Measurements from ENCODE around the gene AFAP1L2.
A peak's percentile ranks its signal among the peaks of the same experiment; 100 is the strongest.

The AFAP1L2 gene

DNA sequence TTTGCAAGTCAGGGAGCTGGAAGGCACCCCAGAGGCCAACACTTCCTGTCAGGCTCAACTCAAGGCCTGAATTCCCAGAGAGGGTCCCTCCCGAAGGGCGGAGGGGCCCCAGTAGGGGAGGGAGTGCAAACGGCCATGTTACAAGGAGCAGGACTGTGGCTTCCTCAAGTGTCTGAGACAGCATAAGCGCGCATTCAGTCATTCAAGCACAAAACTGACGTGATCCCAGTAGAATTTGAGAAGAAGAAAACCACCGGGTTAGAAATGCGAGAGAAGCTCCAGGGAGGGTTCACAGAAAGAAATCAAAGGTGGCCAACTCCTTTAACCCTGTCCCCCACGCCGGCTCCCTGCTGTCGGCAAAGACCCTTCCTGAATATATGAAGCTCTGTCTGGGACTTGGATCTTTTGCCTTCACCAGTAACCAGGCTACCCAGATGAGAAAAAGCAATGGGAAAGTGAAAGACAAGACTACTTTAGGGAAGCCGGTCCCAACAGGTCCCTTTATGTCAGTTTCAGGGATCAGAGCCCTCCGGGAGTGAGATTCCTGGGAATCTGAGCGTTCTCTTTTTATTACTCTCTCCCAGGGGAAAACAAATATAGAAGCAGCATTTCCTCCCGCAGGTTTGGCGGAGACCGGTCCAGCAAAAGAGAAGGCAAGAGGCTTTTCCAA lies 1.3 kb downstream of the AFAP1L2 start:
- no peak for DNase-seq
- no peak for ATAC-seq (replicated peaks)
- Mint-ChIP-seq H3K9me3 (no peaks in the 10 kb centered on the region), H3K36me3 (ENCODE audit: insufficient read depth) (no peaks in the 10 kb centered on the region), H3K4me3 (peak overlapping the region in 1 of 2 donors; percentile 36), H3K4me1 (ENCODE audit: low read depth in 2 of 2) (peaks cover 0 to 6% of the 10 kb centered on the region in 2 donors), H3K27me3 (peaks cover 69 to 96% of the 10 kb centered on the region in 2 donors), H3K27ac (no peak overlapping the region)

DNA sequence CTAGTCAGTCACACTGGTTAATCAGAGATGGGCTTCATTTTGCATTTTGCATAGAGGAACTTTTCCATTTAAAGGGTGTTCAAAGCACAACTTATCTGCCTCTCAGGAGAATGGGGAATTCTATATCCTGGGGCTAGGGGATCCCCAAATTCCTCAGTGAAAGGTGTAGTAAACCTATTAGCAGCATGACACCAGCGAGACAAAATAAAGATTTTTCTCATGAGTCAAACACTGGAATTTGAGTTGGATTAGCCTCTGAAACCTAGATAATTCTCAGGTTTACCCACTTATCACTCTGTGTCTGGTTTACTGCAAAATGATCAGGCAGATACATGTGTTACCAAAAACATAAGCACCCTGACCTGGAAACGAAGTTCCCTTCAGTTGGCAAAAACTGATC lies 2.1 kb downstream of the AFAP1L2 start:
- H3K4me3 Mint-ChIP-seq, result no peak overlapping the region
- H3K36me3 Mint-ChIP-seq (ENCODE audit: insufficient read depth), result no peaks in the 10 kb centered on the region
- peaks cover 0 to 5% of the 10 kb centered on the region in 2 donors for H3K4me1 Mint-ChIP-seq (ENCODE audit: low read depth in 2 of 2)
- no peak overlapping the region for H3K27ac Mint-ChIP-seq
- no peak for ATAC-seq (replicated peaks)
- no peaks in the 10 kb centered on the region for H3K9me3 Mint-ChIP-seq
- DNase-seq, result no peak
- peaks cover 70 to 96% of the 10 kb centered on the region in 2 donors for H3K27me3 Mint-ChIP-seq

DNA sequence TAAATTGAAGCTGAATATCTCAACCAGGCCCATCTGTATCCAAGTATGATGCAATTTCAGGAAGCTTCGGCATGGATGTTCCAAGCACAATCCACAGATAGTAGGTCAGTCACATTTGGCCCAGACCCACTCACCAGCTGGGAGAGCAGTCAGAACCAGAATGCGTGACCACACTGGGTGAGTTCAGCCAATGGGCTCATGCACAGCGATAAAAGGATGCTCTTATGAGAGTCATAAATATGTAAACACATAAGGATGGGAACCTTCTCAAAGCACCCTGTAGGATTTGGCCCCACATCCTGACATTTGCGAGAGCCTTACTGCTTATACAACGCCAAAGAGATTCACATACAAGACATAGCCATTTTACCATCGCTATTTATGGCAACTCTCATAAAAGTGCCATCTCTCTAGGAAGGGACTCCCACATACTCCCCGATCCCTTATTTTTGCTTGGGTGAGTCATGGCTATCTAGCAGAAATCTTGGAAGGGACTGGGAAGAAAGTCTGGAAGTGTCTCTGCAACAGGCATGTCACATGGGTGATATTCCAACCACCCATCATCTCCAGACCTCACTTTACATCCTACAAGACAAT lies 3.0 kb downstream of the AFAP1L2 start:
- Mint-ChIP-seq H3K4me3 (no peak overlapping the region), H3K27ac (no peak overlapping the region), H3K9me3 (no peaks in the 10 kb centered on the region), H3K36me3 (ENCODE audit: insufficient read depth) (no peaks in the 10 kb centered on the region), H3K4me1 (ENCODE audit: low read depth in 2 of 2) (peaks cover 0 to 5% of the 10 kb centered on the region in 2 donors), H3K27me3 (peaks cover 71 to 99% of the 10 kb centered on the region in 2 donors)
- ATAC-seq (replicated peaks) (no peak), DNase-seq (no peak)

DNA sequence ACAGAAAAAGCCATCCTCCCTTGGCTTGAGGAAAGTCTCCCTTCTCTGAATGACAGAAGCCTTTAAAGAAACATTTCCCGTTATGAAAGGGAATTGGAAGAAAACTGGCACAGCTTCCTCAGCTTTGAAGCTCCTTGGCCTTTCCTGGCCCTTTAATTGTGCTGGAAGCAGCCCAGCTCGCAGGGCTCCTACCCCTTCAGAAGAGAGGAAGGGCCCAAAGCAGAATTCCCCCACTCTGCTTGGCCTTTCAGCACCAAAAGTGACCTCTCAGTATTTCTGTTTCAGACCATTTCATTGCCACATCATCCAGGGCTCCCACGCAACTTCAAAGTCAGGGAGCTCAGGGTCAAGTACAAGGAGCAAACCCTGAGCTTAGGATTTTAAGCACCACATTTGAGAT lies 4.2 kb downstream of the AFAP1L2 start:
- peaks cover 0 to 5% of the 10 kb centered on the region in 2 donors for H3K4me1 Mint-ChIP-seq (ENCODE audit: low read depth in 2 of 2)
- H3K36me3 Mint-ChIP-seq (ENCODE audit: insufficient read depth), result no peaks in the 10 kb centered on the region
- H3K27me3 Mint-ChIP-seq, result peaks cover 62 to 99% of the 10 kb centered on the region in 2 donors
- no peak for DNase-seq
- no peak overlapping the region for H3K27ac Mint-ChIP-seq
- no peak for ATAC-seq (replicated peaks)
- H3K4me3 Mint-ChIP-seq, result no peak overlapping the region
- H3K9me3 Mint-ChIP-seq, result no peaks in the 10 kb centered on the region

DNA sequence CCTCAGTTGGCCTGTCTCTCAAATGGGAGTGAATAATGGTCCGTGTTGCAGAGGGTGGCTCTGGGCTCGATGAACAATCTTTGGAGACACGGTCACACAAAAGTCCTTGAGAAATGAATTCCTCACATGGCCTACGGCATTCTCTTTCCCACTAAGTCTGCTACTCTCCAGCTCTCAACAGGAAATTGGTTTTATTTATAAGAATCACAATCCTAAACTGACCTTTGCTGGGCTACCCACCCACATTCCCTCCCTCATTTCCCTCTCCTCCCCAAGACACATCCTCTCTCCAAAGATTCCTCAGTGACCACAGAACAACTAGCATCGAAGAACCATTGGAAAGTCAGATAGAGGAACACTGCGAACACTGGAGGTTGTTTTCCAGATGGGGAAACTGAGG lies 4.7 kb downstream of the AFAP1L2 start:
- H3K27ac Mint-ChIP-seq, result no peak overlapping the region
- no peak overlapping the region for H3K4me3 Mint-ChIP-seq
- ATAC-seq (replicated peaks) (no peak), DNase-seq (no peak)
- H3K9me3 Mint-ChIP-seq, result no peaks in the 10 kb centered on the region
- H3K4me1 Mint-ChIP-seq (ENCODE audit: low read depth in 2 of 2), result peaks cover 0 to 4% of the 10 kb centered on the region in 2 donors
- H3K27me3 Mint-ChIP-seq, result peaks cover 61 to 99% of the 10 kb centered on the region in 2 donors
- no peaks in the 10 kb centered on the region for H3K36me3 Mint-ChIP-seq (ENCODE audit: insufficient read depth)

DNA sequence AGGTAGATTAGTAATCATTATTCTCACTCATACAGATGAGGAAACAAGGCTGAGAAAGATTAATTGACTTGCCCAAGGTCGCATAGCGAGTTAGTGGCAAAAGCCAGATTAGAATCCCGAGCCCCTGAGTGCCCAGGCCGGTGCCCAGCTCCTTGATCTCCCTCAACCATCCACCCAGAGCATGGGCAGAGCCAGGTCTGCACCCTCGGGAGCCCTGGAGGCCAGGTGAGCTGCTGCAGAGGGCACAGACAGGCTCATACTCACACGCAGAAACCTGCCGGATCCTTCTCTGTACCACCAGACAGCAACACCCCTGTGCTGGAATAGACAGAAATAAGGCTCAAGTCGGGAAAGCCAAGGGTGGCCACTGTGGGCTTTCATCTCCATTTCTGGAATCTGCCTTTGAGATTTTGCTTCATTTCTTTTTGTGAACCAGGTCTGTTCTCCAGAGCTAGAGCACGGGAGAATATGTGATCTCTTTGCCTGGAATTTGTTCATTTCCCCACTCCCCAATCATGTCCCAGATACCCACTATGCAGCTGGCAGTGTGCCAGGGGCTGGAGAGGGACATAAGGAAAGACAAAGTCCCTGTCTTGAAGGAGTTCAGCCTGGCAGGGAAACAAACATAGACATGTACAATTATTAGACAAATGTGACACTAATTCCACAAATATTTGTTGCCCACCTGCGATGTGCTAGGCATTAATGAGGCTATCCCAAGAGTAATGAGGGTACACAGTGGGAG lies 5.5 kb downstream of the AFAP1L2 start:
- Mint-ChIP-seq H3K4me3 (no peak overlapping the region), H3K9me3 (no peaks in the 10 kb centered on the region), H3K36me3 (ENCODE audit: insufficient read depth) (no peaks in the 10 kb centered on the region), H3K27ac (no peak overlapping the region), H3K27me3 (peaks cover 64 to 99% of the 10 kb centered on the region in 2 donors), H3K4me1 (ENCODE audit: low read depth in 2 of 2) (peaks cover 0 to 3% of the 10 kb centered on the region in 2 donors)
- ATAC-seq (replicated peaks) (no peak), DNase-seq (no peak)

DNA sequence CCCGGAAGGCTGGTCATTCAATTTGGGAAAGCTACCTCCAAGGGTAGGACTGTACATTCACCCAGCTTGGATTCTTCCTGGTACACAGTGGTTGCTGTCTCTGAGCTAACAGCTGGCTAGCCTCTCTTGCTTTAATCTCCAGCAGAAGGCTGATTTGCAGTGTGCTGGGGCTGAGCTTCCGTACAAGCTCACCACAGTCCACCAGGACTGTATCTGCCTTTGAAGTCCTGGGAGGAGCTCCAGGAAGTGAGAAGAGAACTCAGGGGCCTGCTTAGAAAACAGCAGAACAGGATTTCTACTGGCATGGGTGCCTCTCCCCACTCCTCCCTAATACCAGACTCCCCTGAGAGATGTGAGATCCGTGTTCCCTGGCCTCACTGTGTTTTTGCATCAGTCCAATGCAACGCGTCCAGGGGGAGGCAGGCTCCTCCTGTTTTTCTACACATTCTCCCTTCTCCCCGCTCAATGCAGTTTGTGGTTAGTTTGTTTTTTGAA lies 6.6 kb downstream of the AFAP1L2 start:
- H3K36me3 Mint-ChIP-seq (ENCODE audit: insufficient read depth), result no peaks in the 10 kb centered on the region
- peaks cover 57 to 100% of the 10 kb centered on the region in 2 donors for H3K27me3 Mint-ChIP-seq
- no peaks in the 10 kb centered on the region for H3K4me1 Mint-ChIP-seq (ENCODE audit: low read depth in 2 of 2)
- no peak overlapping the region for H3K4me3 Mint-ChIP-seq
- H3K27ac Mint-ChIP-seq, result no peak overlapping the region
- ATAC-seq (replicated peaks) (no peak), DNase-seq (no peak)
- H3K9me3 Mint-ChIP-seq, result no peaks in the 10 kb centered on the region

DNA sequence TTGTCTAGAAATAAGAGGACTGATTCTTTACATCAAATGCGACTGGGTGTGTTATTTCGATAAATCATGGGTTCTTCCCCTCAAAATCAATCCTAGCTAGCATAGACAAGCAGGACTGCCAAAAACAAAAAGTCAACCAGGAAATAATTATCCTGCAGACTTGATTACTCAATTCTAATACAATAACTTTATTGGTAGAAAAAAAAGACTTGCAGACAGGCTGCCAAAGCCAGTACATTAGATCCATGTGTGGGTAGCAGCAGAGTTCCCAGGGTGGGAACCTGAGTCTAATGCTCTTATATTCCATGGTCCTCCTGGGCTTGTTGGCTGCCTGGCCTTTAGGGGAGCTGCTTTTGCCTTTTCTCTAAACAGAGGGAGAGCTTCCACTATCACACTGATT lies 7.8 kb downstream of the AFAP1L2 start:
- DNase-seq (no peak), ATAC-seq (replicated peaks) (no peak)
- Mint-ChIP-seq H3K9me3 (no peaks in the 10 kb centered on the region), H3K27me3 (peaks cover 45 to 100% of the 10 kb centered on the region in 2 donors), H3K27ac (no peak overlapping the region), H3K36me3 (ENCODE audit: insufficient read depth) (no peaks in the 10 kb centered on the region), H3K4me3 (no peak overlapping the region), H3K4me1 (ENCODE audit: low read depth in 2 of 2) (no peaks in the 10 kb centered on the region)

DNA sequence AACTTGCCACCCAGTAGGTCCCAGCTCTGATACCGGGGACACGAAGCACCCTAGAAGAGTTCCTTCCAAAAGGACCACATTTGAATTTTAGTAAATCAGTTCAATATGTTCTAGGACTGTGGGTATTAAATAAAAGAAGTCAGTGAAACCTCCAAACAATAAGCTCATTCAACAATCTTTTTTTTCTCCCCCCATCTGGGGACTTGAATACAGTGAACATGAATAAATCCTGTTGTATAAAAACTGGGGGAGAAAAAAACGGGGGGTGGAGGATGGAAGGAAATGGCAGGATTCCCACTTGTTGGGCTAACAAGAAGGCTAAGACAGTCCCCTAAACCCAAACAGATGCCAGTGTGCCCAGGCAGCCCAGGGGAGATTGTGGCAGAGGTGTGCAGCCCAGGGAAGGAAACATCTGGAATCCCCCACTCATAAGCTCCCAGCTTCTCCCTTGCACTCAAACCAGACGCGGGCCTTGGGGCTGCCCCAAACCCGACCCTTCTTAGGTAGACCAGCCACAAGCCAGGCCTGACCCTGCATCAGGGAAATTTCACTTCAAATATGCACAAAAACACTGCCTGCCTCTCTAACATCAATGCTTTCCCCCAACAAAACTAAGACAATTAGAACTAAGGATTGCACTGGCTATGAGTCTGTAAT lies 8.8 kb downstream of the AFAP1L2 start:
- H3K27me3 Mint-ChIP-seq, result peaks cover 42 to 100% of the 10 kb centered on the region in 2 donors
- no peaks in the 10 kb centered on the region for H3K4me1 Mint-ChIP-seq (ENCODE audit: low read depth in 2 of 2)
- ATAC-seq (replicated peaks) (no peak), DNase-seq (no peak)
- no peak overlapping the region for H3K27ac Mint-ChIP-seq
- H3K36me3 Mint-ChIP-seq (ENCODE audit: insufficient read depth), result no peaks in the 10 kb centered on the region
- H3K9me3 Mint-ChIP-seq, result no peaks in the 10 kb centered on the region
- H3K4me3 Mint-ChIP-seq, result no peak overlapping the region

DNA sequence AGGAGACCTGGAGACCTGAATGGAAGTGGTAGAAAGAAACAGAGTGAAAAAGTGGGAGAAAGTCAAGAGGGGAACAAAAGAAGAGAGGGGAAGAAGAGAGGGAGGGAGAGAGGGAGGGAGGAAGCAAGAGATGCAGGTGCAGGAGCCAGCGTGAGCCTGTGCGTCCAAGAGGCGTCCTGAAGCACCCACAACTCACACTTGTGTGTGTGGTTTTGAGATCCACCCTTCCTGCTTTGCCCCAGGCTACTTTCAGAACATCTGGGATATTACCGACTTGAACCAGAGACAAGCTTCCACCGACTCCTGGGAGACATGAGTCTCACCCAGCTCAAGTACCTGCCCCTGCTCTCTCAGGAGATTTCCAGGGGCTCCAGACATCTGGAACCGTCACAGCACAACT lies 9.8 kb downstream of the AFAP1L2 start:
- H3K4me1 Mint-ChIP-seq (ENCODE audit: low read depth in 2 of 2), result no peaks in the 10 kb centered on the region
- no peak for DNase-seq
- H3K27me3 Mint-ChIP-seq, result peaks cover 32 to 100% of the 10 kb centered on the region in 2 donors
- H3K27ac Mint-ChIP-seq, result no peak overlapping the region
- ATAC-seq (replicated peaks), result no peak
- H3K4me3 Mint-ChIP-seq, result no peak overlapping the region
- no peaks in the 10 kb centered on the region for H3K9me3 Mint-ChIP-seq
- H3K36me3 Mint-ChIP-seq (ENCODE audit: insufficient read depth), result no peaks in the 10 kb centered on the region

DNA sequence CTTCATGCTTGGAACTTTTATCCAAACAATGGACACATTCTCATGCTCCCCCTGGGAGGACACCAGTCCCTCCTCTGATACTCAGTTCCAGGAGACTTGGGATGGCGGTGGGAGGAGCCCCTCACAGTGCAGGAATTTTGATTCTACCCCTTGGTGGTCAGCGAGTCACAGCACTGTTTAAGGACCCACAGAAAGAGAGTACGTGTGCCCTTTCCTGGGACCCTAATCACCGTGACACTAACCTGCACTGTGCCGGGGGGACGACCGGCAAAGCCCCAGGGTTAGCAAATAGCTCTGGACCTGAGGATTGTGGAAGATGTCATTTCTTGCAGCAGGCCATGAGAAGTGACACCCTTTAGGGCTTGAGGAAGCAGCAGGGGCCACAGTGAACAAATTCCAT lies 10.4 kb downstream of the AFAP1L2 start:
- Mint-ChIP-seq H3K9me3 (no peaks in the 10 kb centered on the region), H3K27me3 (peaks cover 32 to 100% of the 10 kb centered on the region in 2 donors), H3K4me3 (no peak overlapping the region), H3K27ac (no peak overlapping the region), H3K36me3 (ENCODE audit: insufficient read depth) (no peaks in the 10 kb centered on the region), H3K4me1 (ENCODE audit: low read depth in 2 of 2) (no peaks in the 10 kb centered on the region)
- DNase-seq, result no peak
- ATAC-seq (replicated peaks), result no peak

DNA sequence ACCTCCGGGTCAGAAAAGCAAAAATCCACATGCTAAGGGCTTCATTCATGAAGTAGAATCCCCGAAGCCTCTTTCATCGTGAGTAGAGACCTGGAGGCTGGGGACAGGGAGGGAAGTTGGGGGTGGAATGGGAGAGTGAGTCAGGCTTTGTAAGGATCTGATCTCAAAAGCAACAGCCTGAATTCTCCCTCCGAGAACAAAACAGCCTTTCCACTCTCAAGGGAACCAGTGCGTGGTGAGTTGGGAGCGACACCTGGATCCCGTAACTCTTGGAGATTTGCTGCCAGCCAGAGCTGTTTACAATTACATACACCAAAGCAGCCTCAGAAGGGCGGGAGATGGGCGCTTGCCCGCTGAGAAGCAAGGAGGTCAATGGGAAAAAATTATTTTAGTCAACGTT lies 10.8 kb downstream of the AFAP1L2 start:
- H3K27me3 Mint-ChIP-seq, result peaks cover 33 to 100% of the 10 kb centered on the region in 2 donors
- ATAC-seq (replicated peaks), result no peak
- DNase-seq, result no peak
- H3K9me3 Mint-ChIP-seq, result no peaks in the 10 kb centered on the region
- H3K4me3 Mint-ChIP-seq, result no peak overlapping the region
- no peaks in the 10 kb centered on the region for H3K36me3 Mint-ChIP-seq (ENCODE audit: insufficient read depth)
- no peaks in the 10 kb centered on the region for H3K4me1 Mint-ChIP-seq (ENCODE audit: low read depth in 2 of 2)
- no peak overlapping the region for H3K27ac Mint-ChIP-seq

DNA sequence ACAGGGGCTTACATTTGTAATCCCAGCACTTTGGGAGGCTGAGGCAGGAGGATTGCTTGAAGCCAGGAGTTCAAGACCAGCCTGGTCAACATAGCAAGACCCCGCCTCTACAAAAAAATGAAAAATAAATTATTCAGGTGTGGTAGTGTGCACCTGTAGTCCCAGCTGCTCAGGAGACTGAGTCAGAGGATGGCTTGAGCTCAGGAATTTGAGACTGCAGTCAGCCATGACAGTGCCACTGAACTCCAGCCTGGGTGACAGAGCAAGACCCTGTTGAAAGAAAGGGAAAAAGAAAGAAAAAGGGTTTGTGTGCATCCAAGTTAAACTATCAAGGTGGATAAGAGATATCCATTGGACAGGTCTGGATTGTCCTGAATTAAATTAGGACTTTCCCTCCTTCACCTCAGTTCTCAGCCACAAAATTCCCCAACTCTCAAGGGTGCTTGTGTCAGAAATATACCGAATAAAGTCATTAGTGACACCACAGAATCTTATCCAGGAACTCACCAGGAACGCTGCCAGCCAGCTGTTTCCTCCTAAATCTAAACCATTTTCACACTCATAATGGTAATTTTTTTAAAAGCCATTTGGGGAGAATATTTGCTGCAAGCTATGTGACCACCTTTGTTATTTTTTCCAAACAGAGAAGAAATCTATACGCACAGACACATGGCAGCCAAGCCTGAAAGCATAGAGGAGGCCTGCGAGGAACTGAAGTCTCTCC lies 12.0 kb downstream of the AFAP1L2 start:
- Mint-ChIP-seq H3K27me3 (peaks cover 39 to 100% of the 10 kb centered on the region in 2 donors), H3K9me3 (no peaks in the 10 kb centered on the region), H3K27ac (no peak overlapping the region), H3K4me3 (no peak overlapping the region), H3K4me1 (ENCODE audit: low read depth in 2 of 2) (no peaks in the 10 kb centered on the region), H3K36me3 (ENCODE audit: insufficient read depth) (no peaks in the 10 kb centered on the region)
- no peak for ATAC-seq (replicated peaks)
- DNase-seq, result no peak
